GM12873 (cell line): ENCODE measurements around the gene TPK1.

Source experiments
- TF ChIP-seq, protein P1 (sequence below): IDR thresholded peaks from 2 replicates; pipeline ENCODE4 v1.5.1; 2012; ENCODE audit warnings: low read depth, mild to moderate bottlenecking, moderate library complexity, low read length, control low read depth; ENCODE audit not compliant: insufficient read depth; ENCODE audit errors: missing control alignments

The TPK1 gene

DNA sequence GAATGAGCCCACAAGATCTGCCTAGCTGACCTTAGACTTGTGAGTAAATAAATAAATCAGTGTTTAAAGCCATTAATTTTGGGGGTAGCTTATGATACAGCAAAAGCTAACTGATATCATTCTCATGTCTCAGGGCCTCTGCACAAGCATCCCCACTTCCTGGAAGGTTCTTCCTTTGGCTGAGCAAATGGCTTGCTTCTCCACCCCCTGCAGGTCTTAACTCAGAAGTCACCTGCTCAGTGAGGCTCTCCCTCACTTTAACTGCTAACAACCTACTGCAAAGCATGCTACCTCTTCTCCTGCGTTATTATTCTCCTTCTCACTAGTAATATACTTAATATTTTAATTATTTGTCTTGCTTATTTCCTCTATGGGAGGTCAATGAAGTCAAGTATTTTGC lies 167.3 kb downstream of the TPK1 start:
- TF ChIP-seq, protein P1, sequence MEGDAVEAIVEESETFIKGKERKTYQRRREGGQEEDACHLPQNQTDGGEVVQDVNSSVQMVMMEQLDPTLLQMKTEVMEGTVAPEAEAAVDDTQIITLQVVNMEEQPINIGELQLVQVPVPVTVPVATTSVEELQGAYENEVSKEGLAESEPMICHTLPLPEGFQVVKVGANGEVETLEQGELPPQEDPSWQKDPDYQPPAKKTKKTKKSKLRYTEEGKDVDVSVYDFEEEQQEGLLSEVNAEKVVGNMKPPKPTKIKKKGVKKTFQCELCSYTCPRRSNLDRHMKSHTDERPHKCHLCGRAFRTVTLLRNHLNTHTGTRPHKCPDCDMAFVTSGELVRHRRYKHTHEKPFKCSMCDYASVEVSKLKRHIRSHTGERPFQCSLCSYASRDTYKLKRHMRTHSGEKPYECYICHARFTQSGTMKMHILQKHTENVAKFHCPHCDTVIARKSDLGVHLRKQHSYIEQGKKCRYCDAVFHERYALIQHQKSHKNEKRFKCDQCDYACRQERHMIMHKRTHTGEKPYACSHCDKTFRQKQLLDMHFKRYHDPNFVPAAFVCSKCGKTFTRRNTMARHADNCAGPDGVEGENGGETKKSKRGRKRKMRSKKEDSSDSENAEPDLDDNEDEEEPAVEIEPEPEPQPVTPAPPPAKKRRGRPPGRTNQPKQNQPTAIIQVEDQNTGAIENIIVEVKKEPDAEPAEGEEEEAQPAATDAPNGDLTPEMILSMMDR, result no peak

DNA sequence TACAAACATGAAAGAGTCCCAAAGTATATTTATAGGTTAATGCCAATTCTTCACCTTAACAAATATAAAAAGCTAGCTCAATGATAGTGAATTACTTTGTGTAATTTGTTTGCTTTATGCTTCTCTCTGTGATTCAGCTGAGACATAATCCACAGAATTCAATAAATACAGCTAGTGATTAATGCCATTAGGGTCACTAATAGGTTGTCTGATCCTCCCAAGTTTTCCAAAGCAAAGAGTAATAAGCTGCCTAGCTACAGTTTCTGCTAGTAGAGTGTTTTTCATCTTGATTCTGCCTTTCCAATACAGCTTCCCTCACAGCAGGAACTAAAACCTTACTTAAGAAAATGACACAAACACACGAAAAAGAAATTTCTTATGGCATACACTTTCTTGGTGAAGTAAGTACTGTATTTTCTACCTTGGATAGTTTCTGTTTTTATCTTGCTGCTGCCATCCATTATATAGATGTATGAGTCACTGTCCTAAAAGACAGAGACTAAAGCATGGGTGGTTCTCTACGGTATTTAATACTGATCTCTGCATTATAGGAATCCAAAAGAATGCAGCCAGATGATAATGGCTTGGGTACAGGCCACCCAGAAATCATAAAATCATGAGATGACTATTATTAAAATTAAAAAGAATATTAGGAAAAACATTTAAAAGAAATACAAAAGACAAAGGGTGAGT lies 170.0 kb downstream of the TPK1 start:
- TF ChIP-seq, protein P1, result no peak

DNA sequence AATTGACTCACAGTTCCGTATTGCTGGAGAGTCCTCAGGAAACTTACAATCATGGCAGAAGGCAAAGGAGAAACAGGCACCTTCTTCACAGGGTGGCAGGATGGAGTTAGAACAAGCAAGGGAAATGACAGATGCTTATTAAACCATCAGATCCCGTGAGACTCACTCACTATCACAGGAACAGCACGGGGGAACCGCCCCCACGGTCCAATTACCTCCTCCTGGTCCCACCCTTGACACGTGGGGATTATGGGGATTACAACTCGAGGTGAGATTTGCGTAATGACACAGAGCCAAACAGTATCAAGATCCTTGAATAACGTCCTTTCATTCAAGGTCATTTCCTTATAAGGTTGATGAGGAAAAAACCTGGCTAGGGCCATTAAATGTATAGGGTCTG lies 176.6 kb downstream of the TPK1 start:
- TF ChIP-seq, protein P1, result no peak

DNA sequence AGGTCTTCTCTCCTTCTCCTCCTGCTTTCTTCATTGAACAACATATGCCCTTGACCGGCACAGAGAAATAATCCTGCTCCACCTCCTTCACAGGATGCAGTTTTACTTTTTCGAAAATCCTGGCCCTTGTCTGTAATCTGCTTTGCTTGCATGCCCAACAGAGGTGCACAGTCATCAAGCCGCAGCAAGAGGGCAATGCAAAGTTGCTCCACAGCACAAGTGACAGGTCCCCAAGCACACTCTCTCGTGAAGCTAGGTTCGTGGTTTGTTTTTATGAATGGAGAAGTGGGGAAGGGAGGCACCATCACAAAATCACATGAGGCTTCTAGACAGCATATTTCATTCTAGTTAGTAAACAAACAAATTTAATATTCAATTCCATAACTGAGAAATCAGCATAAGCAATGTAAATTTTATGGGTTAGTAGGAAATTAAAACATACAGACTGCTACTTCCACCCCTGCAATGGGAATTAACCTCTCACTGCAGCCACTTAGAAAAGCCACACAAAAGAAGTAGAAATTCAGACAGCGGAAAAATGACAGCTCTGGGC lies 178.8 kb downstream of the TPK1 start:
- TF ChIP-seq, protein P1, result peak; percentile 38

DNA sequence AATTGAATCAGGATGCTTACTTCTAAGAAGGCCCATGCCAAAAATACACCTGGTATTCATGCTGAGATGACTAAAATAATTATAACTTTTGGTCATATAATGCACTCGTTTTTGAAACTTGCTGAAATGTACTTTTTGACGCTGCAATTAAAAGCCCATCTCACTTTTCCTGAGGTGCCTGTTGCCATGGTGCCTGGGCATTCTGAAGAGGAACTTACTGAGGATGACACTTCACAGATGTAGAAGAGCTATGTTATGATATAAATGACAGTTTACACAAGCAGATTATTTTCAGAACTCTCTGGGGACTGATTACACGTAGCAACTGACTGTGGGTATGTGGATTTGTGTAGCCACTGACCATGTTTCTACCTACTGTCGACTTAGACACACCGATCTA lies 182.4 kb downstream of the TPK1 start:
- TF ChIP-seq, protein P1, result no peak

DNA sequence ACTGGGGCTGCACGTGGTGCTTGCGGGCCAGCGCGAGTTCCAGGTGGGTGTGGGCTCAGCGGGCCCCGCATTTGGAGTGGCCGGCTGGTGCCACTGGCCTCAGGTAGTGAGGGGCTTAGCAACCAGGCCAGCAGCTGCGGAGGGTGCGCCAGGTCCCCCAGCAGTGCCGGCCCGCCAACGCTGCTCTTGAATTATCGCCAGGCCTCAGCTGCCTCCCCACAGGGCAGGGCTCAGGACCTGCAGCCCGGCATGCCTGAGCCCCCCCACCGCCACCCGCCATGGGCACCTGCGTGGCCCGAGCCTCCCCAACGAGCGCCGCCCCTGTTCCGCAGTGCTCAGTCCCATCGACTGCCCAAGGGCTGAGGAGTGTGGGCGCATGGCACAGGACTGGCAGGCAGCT lies 185.4 kb downstream of the TPK1 start:
- TF ChIP-seq, protein P1, result no peak

DNA sequence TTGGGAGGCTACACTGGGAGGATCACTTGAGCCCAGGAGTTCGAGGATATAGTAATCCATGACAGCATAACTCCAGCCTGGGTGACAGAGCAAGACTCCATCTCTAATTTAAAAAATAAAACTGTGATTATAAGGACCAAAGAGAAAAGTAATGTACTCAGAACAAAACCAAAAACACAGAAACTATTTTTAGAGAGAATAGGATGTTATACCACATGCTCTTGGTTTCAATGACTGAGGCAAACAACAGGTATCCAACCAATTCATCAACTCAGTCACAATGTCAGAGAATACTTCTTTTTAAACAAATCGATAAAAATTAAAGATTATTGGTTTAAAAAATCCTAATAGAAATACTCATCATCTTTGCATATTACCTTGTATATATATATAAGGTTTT lies 186.7 kb downstream of the TPK1 start:
- TF ChIP-seq, protein P1, result no peak
